AG10803 (cell line): Measurements from ENCODE around the gene EDEM3.

Source experiments
- DNase-seq: peaks from one replicate; pipeline ENCODE4 v3.0.0; 2010; ENCODE audit warnings: low read depth
- H3K4me3 ChIP-seq: 2 replicates; pipeline ENCODE4 v1.5.1; 2011; ENCODE audit warnings: mild to moderate bottlenecking, low read length, control low read depth
- CTCF ChIP-seq: conservative IDR thresholded peaks from 2 replicates; pipeline ENCODE4 v1.5.1; 2011; ENCODE audit warnings: mild to moderate bottlenecking, low read length, control low read depth, inconsistent platforms

EDEM3 gene

GRCh38 chr1:184660462-184661191, 94.0 kb downstream of the EDEM3 start:
- DNase-seq: no peak
- no peak overlapping the region for H3K4me3 ChIP-seq
- no peak for TF ChIP-seq CTCF

GRCh38 chr1:184658055-184658454, 96.6 kb downstream of the EDEM3 start:
- no peak overlapping the region for H3K4me3 ChIP-seq
- no peak for DNase-seq
- TF ChIP-seq CTCF: no peak

GRCh38 chr1:184656221-184656620, 98.4 kb downstream of the EDEM3 start:
- H3K4me3 ChIP-seq: no peak overlapping the region
- no peak for TF ChIP-seq CTCF
- no peak for DNase-seq

- no peak overlapping the region for H3K4me3 ChIP-seq
- TF ChIP-seq CTCF: no peak
- DNase-seq: no peak
Measured at GRCh38 chr1:184655185-184655584, 99.5 kb downstream of the EDEM3 start.

GRCh38 chr1:184650177-184650866, 104.3 kb downstream of the EDEM3 start:
- no peak for DNase-seq
- no peak overlapping the region for H3K4me3 ChIP-seq
- TF ChIP-seq CTCF: no peak

- no peak overlapping the region for H3K4me3 ChIP-seq
- peak; percentile 51 for DNase-seq
- TF ChIP-seq CTCF: no peak
Measured at GRCh38 chr1:184649451-184649888, 105.2 kb downstream of the EDEM3 start.

- no peak overlapping the region for H3K4me3 ChIP-seq
- DNase-seq: no peak
- no peak for TF ChIP-seq CTCF
Measured at GRCh38 chr1:184648856-184649201, 105.8 kb downstream of the EDEM3 start.
